Measurements from ENCODE around the gene FAM43A.

FAM43A gene

DNA sequence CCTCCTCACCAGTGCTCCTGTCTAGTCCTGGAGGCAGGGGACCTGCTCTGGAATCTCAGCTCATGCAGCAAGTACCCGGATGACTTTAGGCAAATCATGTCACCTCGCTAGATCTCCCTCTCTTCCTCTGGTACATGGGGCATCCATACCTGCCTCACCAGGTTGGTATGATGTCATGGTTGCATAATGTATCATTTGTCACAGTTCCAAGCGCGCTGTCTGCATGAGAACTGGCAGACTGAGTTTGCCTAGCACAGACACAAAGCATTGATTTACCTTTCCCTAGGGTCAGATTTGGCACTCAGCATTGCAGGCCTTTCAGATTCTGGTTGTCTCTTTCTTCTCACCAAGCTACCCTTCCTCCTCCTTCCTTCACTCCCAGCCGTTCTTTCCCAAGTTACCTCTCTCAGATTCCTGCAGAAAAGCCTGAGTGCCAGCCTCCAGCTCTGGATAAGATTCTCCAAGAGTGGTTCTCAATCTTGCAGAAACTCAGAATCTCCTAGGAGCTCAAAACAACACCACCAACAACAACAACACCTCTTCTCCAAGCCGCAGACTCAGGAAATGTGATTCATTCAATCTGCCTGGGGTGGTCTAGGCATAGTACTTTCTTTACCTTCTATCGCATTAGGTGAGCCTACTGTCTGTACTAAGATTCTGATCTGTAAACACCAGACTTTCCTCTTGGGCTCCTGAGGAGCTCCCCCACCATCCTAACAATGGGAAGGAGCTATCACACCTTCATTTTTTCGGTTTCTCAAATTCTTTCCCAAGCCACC lies 29.5 kb downstream of the FAM43A start:
- in situ Hi-C loops (cut with MboI; ENCODE audit: low pct_unique_long_range_greater_than_20kb, low sequenced_read_pairs, unreplicated experiment), result no loop called here
- TF ChIP-seq, protein P1, sequence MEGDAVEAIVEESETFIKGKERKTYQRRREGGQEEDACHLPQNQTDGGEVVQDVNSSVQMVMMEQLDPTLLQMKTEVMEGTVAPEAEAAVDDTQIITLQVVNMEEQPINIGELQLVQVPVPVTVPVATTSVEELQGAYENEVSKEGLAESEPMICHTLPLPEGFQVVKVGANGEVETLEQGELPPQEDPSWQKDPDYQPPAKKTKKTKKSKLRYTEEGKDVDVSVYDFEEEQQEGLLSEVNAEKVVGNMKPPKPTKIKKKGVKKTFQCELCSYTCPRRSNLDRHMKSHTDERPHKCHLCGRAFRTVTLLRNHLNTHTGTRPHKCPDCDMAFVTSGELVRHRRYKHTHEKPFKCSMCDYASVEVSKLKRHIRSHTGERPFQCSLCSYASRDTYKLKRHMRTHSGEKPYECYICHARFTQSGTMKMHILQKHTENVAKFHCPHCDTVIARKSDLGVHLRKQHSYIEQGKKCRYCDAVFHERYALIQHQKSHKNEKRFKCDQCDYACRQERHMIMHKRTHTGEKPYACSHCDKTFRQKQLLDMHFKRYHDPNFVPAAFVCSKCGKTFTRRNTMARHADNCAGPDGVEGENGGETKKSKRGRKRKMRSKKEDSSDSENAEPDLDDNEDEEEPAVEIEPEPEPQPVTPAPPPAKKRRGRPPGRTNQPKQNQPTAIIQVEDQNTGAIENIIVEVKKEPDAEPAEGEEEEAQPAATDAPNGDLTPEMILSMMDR (IDR thresholded peaks at IDR 0.05; ENCODE audit: extremely low read depth, insufficient read depth, missing control alignments), result no peak

DNA sequence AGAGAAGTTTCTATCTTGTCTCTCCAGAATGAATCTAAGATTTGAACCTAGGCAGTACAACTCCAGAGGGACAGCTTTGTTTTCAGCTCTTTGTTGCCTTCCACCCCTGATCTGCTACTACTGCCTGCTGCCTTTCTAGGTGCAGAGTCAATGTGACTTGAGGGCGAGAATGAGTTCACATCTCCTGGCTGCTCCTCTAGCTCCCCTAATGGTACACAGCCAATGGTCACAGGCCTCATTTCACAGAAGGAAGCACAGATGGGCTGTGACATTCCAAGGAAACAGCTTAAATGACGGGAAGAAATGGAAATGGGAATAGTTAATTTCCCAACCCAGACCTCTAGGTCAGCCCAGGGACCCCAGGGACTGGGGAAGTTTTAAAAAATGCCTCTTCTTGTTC lies 32.4 kb downstream of the FAM43A start:
- TF ChIP-seq, protein P1 (IDR thresholded peaks at IDR 0.05; ENCODE audit: extremely low read depth, insufficient read depth, missing control alignments), result no peak
- no peak for DNase-seq (ENCODE audit: low spot score)
- in situ Hi-C loops (cut with MboI; ENCODE audit: low pct_unique_long_range_greater_than_20kb, low sequenced_read_pairs, unreplicated experiment), result no loop called here

More for the DNA sequence above, 29.5 kb downstream of the FAM43A start:
- no peak for DNase-seq (ENCODE audit: low spot score)

DNA sequence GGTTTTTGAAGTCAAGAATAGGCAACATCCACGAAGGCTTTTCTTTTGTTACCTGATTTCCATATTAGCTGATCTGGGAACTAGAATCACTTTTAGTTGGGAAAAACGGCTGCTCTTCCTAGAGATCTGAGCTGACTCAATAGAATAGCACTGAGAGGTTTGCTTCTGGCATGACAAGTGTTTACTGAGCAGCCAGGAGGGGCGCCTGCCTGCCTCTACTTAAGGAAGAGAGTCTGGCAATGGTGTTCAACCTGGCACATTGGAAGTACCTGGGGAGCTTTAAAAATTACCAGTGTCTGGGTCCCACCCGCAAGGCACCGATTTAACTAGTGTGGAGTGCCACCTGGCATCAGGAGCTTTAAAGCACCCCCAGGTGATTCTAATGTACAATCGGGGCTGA lies 34.4 kb downstream of the FAM43A start:
- TF ChIP-seq, protein P1 (IDR thresholded peaks at IDR 0.05; ENCODE audit: extremely low read depth, insufficient read depth, missing control alignments), result no peak
- in situ Hi-C loops (cut with MboI; ENCODE audit: low pct_unique_long_range_greater_than_20kb, low sequenced_read_pairs, unreplicated experiment), result no loop called here
- no peak for DNase-seq (ENCODE audit: low spot score)

DNA sequence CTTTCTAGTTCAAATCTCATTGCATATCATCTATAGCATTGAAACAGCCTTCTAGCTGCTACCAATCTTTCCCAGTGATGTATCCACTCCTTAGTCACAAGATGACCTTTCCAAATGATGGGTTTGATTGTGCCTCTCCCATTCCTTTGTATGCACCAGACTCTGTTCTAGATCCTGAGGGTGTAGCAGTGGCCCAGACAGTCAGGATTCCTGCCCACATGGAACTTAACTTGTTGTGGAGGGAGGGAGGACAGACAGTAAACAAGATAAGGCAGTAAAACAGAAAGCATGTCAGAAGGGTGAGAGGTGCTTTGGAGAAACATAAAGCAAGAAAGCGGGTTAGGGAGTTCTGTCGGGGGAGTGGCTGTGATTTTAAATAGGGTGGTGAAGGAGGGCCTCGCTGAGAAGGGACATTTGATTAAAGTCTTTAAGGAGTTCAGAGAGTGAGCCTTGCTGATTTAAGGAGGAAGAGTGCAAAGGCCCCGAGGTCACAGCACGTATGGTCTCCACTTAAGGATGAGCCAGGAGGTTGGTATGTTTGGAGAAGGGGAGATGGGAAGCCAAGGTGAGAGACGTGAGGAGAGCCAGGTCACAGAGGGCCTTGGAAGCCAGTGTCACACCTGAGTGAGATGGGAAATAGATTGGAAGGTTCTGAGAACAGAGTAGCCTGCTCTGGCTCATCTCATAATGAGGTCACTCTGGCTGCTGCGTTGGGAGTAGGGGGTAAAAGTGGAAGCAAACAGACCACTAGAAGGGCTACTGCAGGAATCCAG lies 38.3 kb downstream of the FAM43A start:
- in situ Hi-C loops (cut with MboI; ENCODE audit: low pct_unique_long_range_greater_than_20kb, low sequenced_read_pairs, unreplicated experiment), result no loop called here
- no peak for DNase-seq (ENCODE audit: low spot score)
- TF ChIP-seq, protein P1 (IDR thresholded peaks at IDR 0.05; ENCODE audit: extremely low read depth, insufficient read depth, missing control alignments), result no peak

DNA sequence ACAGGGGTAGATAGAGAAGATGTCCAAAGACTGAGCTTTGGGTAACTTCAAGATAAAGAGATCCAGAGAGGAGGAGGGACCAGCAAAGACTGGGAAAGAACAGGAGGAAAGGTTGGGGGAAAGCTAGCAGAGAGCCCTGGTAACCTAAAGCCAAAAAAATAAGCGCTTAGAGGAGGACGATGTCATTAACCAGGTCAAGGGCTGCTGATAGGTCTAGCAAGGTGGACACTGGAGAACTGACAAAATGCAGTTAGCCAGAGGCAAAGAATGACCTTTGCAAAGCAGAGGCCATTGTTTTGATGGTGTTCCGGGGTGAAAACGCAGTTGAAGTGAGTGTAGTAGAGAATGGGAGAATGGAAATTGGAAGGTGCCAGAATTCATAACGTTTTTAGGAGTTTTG lies 39.7 kb downstream of the FAM43A start:
- in situ Hi-C loops (cut with MboI; ENCODE audit: low pct_unique_long_range_greater_than_20kb, low sequenced_read_pairs, unreplicated experiment), result loop anchor here (5.0 kb wide), 1 partner anchor 42 kb away; no protein-coding TSS in a partner anchor
- TF ChIP-seq, protein P1 (IDR thresholded peaks at IDR 0.05; ENCODE audit: extremely low read depth, insufficient read depth, missing control alignments), result no peak

DNA sequence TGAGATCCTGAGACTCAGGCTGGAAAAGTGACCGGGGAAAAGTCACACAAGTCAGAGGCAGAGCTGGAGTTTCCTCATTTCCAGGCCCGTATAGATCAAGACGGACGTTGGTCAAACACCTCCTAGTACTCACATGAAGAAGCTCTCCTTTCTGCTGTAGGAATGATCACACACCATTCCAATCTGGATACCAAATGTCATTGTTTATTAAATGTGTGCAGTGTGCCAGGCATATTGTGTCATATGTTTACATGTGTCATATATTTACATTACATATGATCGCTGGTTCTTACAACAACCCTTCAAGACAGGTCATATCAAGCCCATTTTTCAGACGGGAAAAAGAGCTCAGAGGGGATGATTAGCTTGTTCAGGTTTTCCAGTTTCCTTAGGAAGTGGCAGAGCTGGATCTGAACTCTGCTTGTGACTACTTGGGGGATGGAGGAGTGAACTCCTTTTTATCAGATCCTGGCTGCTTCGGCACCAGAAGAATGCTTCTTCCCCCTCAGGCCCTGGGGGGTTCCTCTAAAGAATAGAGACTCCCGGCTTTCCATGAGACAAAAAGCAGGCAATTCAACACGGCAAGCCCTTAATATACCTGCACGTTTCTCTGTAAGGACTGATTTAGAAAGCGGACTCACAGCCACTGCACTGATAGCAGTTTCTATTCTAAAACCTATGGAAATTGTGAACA lies 41.9 kb downstream of the FAM43A start:
- no peak for DNase-seq (ENCODE audit: low spot score)
- in situ Hi-C loops (cut with MboI; ENCODE audit: low pct_unique_long_range_greater_than_20kb, low sequenced_read_pairs, unreplicated experiment), result loop anchor here (5.0 kb wide), 1 partner anchor 40 kb away; no protein-coding TSS in a partner anchor
- TF ChIP-seq, protein P1 (IDR thresholded peaks at IDR 0.05; ENCODE audit: extremely low read depth, insufficient read depth, missing control alignments), result no peak

More for the DNA sequence above, 39.7 kb downstream of the FAM43A start:
- no peak for DNase-seq (ENCODE audit: low spot score)
